DMS 273 (cell line): ENCODE measurements around the gene SLC30A9.

Experiments
- DNase-seq: peaks from one replicate; lab custom pipeline; 2025; ENCODE audit not compliant: unreplicated experiment; lab: John Stamatoyannopoulos, UW

SLC30A9 gene

GRCh38 chr4:42132099-42132498 is 141.8 kb downstream of the SLC30A9 start:
- DNase-seq = no peak

GRCh38 chr4:42133006-42133405 is 142.7 kb downstream of the SLC30A9 start:
- no peak for DNase-seq

- DNase-seq = no peak
These were observed 146.0 kb downstream of the SLC30A9 start for GRCh38 chr4:42136371-42136770.
